ENCODE measurements around the gene DNAJC8. TPM values are rescaled to one million over a fixed set of nuclear protein-coding genes. Genes with fewer than 3 reads are reported as not detected.

The DNAJC8 gene
- total and polyA plus RNA-seq, 2 of the 4 experiments (the other 2 are of a cell fraction), result 53.6 to 81.0 TPM

DNA sequence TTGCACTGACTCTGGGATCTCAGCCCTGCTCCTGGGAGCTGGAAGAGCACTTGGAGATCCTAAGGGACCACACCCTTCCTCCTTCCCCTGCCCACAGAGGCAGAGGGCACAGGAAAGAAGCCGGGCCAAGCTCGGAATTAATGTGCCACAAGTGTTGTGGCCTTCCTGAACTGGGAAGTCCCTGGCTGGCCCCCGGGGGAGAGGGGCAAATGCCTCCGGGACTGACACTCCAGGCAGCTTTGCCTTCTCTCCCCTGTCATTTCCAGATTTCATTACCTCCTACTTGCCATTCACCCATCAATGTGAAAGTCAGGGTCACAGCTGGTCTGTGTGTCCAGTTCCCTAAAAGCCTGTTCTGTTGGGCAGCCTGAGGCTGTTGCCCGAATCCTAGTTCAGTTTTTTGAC lies 48.1 kb upstream of the DNAJC8 start:
- H3K14ac ChIP-seq (replicated peaks; ENCODE audit: low read depth, low read length), result no peak overlapping the region
- no peak for ATAC-seq (ENCODE audit: low read depth)
- H2BK120ac ChIP-seq (ENCODE audit: low read depth, low read length), result no peak overlapping the region
- no peak overlapping the region for H4K8ac ChIP-seq (ENCODE audit: low read depth in 2 of 2, low read length in 2 of 2)
- H3K4me1 ChIP-seq (ENCODE audit: control insufficient read depth, insufficient read depth, low read length), result no peaks in the 10 kb centered on the region
- ChIA-PET CTCF (no interaction called here), POLR2A (ENCODE audit: unreplicated experiment) (no interaction called here)
- no peak overlapping the region for H3K9ac ChIP-seq (ENCODE audit: low read depth, low read length)
- no peak overlapping the region for H3K4me2 ChIP-seq (ENCODE audit: low read depth, low read length)
- peaks cover 18 to 54% of the 10 kb centered on the region in 2 experiments for H3K79me1 ChIP-seq (ENCODE audit: low read depth in 1 of 2, low read length in 2 of 2)
- no peak overlapping the region for H2BK5ac ChIP-seq (ENCODE audit: low read depth, low read length, poor library complexity, severe bottlenecking)
- no peak overlapping the region for H2BK20ac ChIP-seq (ENCODE audit: low read depth, low read length)
- no peak overlapping the region for H3K27ac ChIP-seq (ENCODE audit: insufficient read depth, low read length)
- intact Hi-C loops (cut with micrococcal nuclease) (no loop called here), in situ Hi-C loops (cut with MboI; ENCODE audit: low sequenced_read_pairs) (no loop called here), dilution Hi-C loops (cut with HindIII; ENCODE audit: low sequenced_read_pairs, unreplicated experiment) (no loop called here)
- no peak overlapping the region for H2AK5ac ChIP-seq (ENCODE audit: low read depth, low read length)
- peaks cover 60% of the 10 kb centered on the region for H3K36me3 ChIP-seq (ENCODE audit: control insufficient read depth, insufficient read depth, low read length)
- H3K4me3 ChIP-seq (ENCODE audit: insufficient read depth, low read depth, low read length), result no peak overlapping the region
- no peak overlapping the region for H3K56ac ChIP-seq (ENCODE audit: extremely low read depth, insufficient read depth, low read length)
- no peak overlapping the region for H4K5ac ChIP-seq (ENCODE audit: low read depth, low read length)
- H3K23ac ChIP-seq (ENCODE audit: low read depth, low read length), result no peak overlapping the region
- H2AFZ ChIP-seq (replicated peaks; ENCODE audit: low read length, poor library complexity), result no peak overlapping the region
- peaks cover 39% of the 10 kb centered on the region for H4K20me1 ChIP-seq (ENCODE audit: insufficient read depth, low read length)
- TF ChIP-seq BHLHE40 (IDR thresholded peaks at IDR 0.05; ENCODE audit: low read depth, low read length) (no peak), CHD1 (IDR thresholded peaks at IDR 0.05; ENCODE audit: low read depth, low read length) (no peak), NFE2L2 (IDR thresholded peaks at IDR 0.05; ENCODE audit: low read depth, low read length) (no peak), FOS (IDR thresholded peaks at IDR 0.05; ENCODE audit: low read depth, low read length) (no peak), RCOR1 (IDR thresholded peaks at IDR 0.05; ENCODE audit: insufficient replicate concordance, low read length) (no peak), RAD21 (IDR thresholded peaks at IDR 0.05; ENCODE audit: low read length) (no peak), MAZ (IDR thresholded peaks at IDR 0.05; ENCODE audit: borderline replicate concordance, low read depth, low read length) (no peak), SMC3 (IDR thresholded peaks at IDR 0.05; ENCODE audit: low read depth, low read length) (no peak), MXI1 (IDR thresholded peaks at IDR 0.05; ENCODE audit: borderline replicate concordance, low read depth, low read length) (no peak), POLR2A (IDR thresholded peaks at IDR 0.05; ENCODE audit: low read depth, low read length) (no peak), RFX5 (IDR thresholded peaks at IDR 0.05; ENCODE audit: low read depth, low read length) (no peak), MAFK (IDR thresholded peaks at IDR 0.05; ENCODE audit: low read depth, low read length) (no peak)
- TF ChIP-seq, protein P1, sequence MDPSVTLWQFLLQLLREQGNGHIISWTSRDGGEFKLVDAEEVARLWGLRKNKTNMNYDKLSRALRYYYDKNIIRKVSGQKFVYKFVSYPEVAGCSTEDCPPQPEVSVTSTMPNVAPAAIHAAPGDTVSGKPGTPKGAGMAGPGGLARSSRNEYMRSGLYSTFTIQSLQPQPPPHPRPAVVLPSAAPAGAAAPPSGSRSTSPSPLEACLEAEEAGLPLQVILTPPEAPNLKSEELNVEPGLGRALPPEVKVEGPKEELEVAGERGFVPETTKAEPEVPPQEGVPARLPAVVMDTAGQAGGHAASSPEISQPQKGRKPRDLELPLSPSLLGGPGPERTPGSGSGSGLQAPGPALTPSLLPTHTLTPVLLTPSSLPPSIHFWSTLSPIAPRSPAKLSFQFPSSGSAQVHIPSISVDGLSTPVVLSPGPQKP (IDR thresholded peaks at IDR 0.05; ENCODE audit: borderline replicate concordance, low read depth, low read length), result no peak
- TF ChIP-seq, protein P2, sequence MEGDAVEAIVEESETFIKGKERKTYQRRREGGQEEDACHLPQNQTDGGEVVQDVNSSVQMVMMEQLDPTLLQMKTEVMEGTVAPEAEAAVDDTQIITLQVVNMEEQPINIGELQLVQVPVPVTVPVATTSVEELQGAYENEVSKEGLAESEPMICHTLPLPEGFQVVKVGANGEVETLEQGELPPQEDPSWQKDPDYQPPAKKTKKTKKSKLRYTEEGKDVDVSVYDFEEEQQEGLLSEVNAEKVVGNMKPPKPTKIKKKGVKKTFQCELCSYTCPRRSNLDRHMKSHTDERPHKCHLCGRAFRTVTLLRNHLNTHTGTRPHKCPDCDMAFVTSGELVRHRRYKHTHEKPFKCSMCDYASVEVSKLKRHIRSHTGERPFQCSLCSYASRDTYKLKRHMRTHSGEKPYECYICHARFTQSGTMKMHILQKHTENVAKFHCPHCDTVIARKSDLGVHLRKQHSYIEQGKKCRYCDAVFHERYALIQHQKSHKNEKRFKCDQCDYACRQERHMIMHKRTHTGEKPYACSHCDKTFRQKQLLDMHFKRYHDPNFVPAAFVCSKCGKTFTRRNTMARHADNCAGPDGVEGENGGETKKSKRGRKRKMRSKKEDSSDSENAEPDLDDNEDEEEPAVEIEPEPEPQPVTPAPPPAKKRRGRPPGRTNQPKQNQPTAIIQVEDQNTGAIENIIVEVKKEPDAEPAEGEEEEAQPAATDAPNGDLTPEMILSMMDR (conservative IDR thresholded peaks at IDR 0.05; ENCODE audit: low read depth, low read length), result no peak
- TF ChIP-seq, protein P3, sequence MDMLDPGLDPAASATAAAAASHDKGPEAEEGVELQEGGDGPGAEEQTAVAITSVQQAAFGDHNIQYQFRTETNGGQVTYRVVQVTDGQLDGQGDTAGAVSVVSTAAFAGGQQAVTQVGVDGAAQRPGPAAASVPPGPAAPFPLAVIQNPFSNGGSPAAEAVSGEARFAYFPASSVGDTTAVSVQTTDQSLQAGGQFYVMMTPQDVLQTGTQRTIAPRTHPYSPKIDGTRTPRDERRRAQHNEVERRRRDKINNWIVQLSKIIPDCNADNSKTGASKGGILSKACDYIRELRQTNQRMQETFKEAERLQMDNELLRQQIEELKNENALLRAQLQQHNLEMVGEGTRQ (IDR thresholded peaks at IDR 0.05; ENCODE audit: low read depth, low read length), result no peak
- H3K18ac ChIP-seq (ENCODE audit: low read depth, low read length), result no peak overlapping the region
- peaks cover 11% of the 10 kb centered on the region; the same call in 1 of the 2 replicates for H3K9me1 ChIP-seq (ENCODE audit: insufficient read depth, low read length)
- DNase-seq, result no peak
- no peak overlapping the region for H4K91ac ChIP-seq (ENCODE audit: insufficient read depth, low read depth, low read length)
- no peaks in the 10 kb centered on the region for H3K27me3 ChIP-seq (ENCODE audit: control insufficient read depth, insufficient read depth, low read length)
- H3K9me3 ChIP-seq (ENCODE audit: control insufficient read depth, insufficient read depth, low read length), result no peaks in the 10 kb centered on the region
- H2AK9ac ChIP-seq (replicated peaks; ENCODE audit: low read depth, low read length, poor library complexity), result peak overlapping the region; percentile 19
- H2BK15ac ChIP-seq (ENCODE audit: low read depth, low read length), result no peak overlapping the region
- no peak overlapping the region for H3K4ac ChIP-seq (ENCODE audit: low read depth, low read length)
- WGBS, 2 experiments (ENCODE audit: extremely low coverage in 2 of 2, insufficient read length in 1 of 2), result no CpG with 5 or more reads among the region's 5 CpGs
- no TSS peak for BruUV-seq (replicated peaks)
